Measurements from ENCODE around the gene TTC23.

- TF ChIP-seq CTCF (conservative IDR thresholded peaks at IDR 0.05; ENCODE audit: low read length): no peak
- no peak for TF ChIP-seq EZH2phosphoT487 (IDR thresholded peaks at IDR 0.05; ENCODE audit: borderline replicate concordance, low read depth, low read length)
Measured at GRCh38 chr15:99106417-99107220, 142.8 kb downstream of the TTC23 start.
